Parathyroid adenoma (tissue), 2 donors: ENCODE measurements around the gene HERC5.
"Not testable (repeated sequence)": the region's sequence is repeated elsewhere in the genome, so short reads cannot be mapped to it uniquely, and the experiment has no call there.

Experiments
- H2AFZ ChIP-seq: fragments of 300-600 bp; sonication (generic); one replicate; pipeline ENCODE4 v1.7.0; 2017; ENCODE audit warnings: antibody characterized with exemption, mild to moderate bottlenecking
- H3K27ac ChIP-seq: fragments of 300-600 bp; sonication (generic); one replicate; pipeline ENCODE4 v1.7.0; 2017
- H3K27me3 ChIP-seq: fragments of 300-600 bp; sonication (generic); one replicate; pipeline ENCODE4 v1.7.0; 2017; ENCODE audit warnings: low read length; ENCODE audit not compliant: control insufficient read depth, insufficient read depth
- H3K36me3 ChIP-seq: fragments of 300-600 bp; sonication (generic); one replicate; pipeline ENCODE4 v1.7.0; 2017; ENCODE audit warnings: low read length; ENCODE audit not compliant: control insufficient read depth, insufficient read depth
- H3K4me1 ChIP-seq: fragments of 300-600 bp; sonication (generic); one replicate; pipeline ENCODE4 v1.7.0; 2017; ENCODE audit warnings: control low read depth
- H3K4me2 ChIP-seq: fragments of 300-600 bp; sonication (generic); one replicate; pipeline ENCODE4 v1.7.0; 2017; ENCODE audit warnings: low read length
- H3K4me3 ChIP-seq: fragments of 300-600 bp; sonication (generic); one replicate; pipeline ENCODE4 v1.7.0; 2017; ENCODE audit warnings: low read depth, low read length
- H3K79me2 ChIP-seq: fragments of 300-600 bp; sonication (generic); one replicate; pipeline ENCODE4 v1.7.0; 2017; ENCODE audit warnings: control low read depth
- H3K9ac ChIP-seq: fragments of 300-600 bp; sonication (generic); one replicate; pipeline ENCODE4 v1.7.0; 2017; ENCODE audit warnings: mild to moderate bottlenecking
- H3K9me3 ChIP-seq: fragments of 300-600 bp; sonication (generic); one replicate; pipeline ENCODE4 v1.7.0; 2017; ENCODE audit warnings: low read length; ENCODE audit not compliant: control insufficient read depth
- TF ChIP-seq, protein P1 (sequence below): fragments of 300-600 bp; sonication (generic); IDR thresholded peaks from one replicate; pipeline ENCODE4 v1.7.0; 2017; ENCODE audit warnings: antibody characterized with exemption, mild to moderate bottlenecking
- donor health status: primary hyperparathyroidism.

HERC5 gene

DNA sequence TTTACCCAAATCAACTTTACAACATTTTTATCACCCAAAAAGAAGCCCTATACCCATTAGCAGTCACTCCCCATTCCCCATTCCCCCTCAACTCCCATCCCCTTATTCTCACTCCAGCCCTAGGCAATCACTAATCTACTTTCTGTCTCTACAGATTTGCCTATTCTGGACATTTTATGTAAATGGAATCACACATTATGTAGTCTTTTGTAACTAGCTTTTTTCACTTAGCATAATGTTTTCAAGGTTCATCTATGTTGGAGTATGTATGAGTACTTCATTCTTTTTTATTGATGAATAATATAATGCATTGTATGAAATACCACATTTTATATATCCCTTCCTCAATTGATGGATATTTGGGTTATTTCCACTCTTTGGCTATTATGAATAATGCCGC, 36.1 kb upstream of the HERC5 start:
- H3K79me2 ChIP-seq, result no peaks in the 10 kb centered on the region

DNA sequence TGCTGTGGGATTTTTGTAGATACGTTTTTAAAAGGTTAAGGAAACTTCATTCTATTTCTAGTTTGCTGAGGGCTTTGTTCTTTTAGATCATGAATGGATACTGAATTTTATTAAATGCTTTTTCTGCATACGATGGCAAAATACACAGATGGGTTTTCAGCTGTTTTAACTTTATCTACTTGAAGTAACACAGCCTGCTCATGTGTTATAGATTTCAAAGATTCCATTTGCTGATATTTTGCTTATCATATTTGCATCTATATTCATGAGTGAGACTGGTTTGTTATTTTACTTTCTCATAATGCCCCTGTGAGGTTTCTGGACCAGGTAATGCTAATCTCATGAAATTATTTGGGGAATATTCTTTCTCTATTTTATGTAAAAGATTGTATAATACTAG, 34.5 kb upstream of the HERC5 start:
- Histone ChIP-seq H3K9ac (no peak overlapping the region), H3K36me3 (no peaks in the 10 kb centered on the region), H3K79me2 (no peaks in the 10 kb centered on the region), H3K4me1 (no peaks in the 10 kb centered on the region), H3K27ac (no peak overlapping the region), H3K27me3 (no peaks in the 10 kb centered on the region), H3K4me2 (no peak overlapping the region), H3K9me3 (no peaks in the 10 kb centered on the region), H2AFZ (no peak overlapping the region), H3K4me3 (no peak overlapping the region)
- TF ChIP-seq, protein P1, sequence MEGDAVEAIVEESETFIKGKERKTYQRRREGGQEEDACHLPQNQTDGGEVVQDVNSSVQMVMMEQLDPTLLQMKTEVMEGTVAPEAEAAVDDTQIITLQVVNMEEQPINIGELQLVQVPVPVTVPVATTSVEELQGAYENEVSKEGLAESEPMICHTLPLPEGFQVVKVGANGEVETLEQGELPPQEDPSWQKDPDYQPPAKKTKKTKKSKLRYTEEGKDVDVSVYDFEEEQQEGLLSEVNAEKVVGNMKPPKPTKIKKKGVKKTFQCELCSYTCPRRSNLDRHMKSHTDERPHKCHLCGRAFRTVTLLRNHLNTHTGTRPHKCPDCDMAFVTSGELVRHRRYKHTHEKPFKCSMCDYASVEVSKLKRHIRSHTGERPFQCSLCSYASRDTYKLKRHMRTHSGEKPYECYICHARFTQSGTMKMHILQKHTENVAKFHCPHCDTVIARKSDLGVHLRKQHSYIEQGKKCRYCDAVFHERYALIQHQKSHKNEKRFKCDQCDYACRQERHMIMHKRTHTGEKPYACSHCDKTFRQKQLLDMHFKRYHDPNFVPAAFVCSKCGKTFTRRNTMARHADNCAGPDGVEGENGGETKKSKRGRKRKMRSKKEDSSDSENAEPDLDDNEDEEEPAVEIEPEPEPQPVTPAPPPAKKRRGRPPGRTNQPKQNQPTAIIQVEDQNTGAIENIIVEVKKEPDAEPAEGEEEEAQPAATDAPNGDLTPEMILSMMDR, result no peak

More for the DNA sequence above, 36.1 kb upstream of the HERC5 start:
- TF ChIP-seq, protein P1, result no peak
- no peak overlapping the region for H3K27ac ChIP-seq
- no peak overlapping the region for H3K4me3 ChIP-seq
- H3K9ac ChIP-seq, result no peak overlapping the region
- H3K27me3 ChIP-seq, result no peaks in the 10 kb centered on the region
- H3K4me1 ChIP-seq, result no peaks in the 10 kb centered on the region
- H3K36me3 ChIP-seq, result no peaks in the 10 kb centered on the region
- H3K9me3 ChIP-seq, result no peaks in the 10 kb centered on the region
- no peak overlapping the region for H2AFZ ChIP-seq
- no peak overlapping the region for H3K4me2 ChIP-seq

DNA sequence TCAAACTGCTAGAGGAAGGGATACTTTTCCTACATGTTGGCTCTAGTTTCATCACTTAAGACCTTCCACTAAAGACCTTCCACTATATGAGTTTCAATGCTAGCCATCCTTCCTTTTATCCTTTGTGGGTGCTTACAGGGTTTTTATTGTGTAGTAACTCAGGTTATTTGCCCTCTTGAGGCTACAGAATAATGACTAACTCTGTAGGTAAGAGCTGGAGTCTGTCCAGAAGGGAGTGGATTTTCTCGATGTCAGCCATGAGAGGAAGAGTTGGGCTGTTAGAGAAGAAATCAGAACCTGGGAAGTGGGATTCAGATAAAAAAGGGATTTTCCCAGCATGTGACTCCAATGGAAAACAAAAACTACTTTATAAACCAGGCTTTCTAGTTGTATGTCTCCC, 27.5 kb upstream of the HERC5 start:
- H3K9ac ChIP-seq, result no peak overlapping the region
- H3K27ac ChIP-seq, result no peak overlapping the region
- no peak overlapping the region for H3K4me2 ChIP-seq
- TF ChIP-seq, protein P1, result no peak
- no peak overlapping the region for H3K4me3 ChIP-seq
- H3K9me3 ChIP-seq, result no peaks in the 10 kb centered on the region
- no peaks in the 10 kb centered on the region for H3K4me1 ChIP-seq
- no peaks in the 10 kb centered on the region for H3K27me3 ChIP-seq
- no peaks in the 10 kb centered on the region for H3K79me2 ChIP-seq
- no peaks in the 10 kb centered on the region for H3K36me3 ChIP-seq
- H2AFZ ChIP-seq, result no peak overlapping the region

DNA sequence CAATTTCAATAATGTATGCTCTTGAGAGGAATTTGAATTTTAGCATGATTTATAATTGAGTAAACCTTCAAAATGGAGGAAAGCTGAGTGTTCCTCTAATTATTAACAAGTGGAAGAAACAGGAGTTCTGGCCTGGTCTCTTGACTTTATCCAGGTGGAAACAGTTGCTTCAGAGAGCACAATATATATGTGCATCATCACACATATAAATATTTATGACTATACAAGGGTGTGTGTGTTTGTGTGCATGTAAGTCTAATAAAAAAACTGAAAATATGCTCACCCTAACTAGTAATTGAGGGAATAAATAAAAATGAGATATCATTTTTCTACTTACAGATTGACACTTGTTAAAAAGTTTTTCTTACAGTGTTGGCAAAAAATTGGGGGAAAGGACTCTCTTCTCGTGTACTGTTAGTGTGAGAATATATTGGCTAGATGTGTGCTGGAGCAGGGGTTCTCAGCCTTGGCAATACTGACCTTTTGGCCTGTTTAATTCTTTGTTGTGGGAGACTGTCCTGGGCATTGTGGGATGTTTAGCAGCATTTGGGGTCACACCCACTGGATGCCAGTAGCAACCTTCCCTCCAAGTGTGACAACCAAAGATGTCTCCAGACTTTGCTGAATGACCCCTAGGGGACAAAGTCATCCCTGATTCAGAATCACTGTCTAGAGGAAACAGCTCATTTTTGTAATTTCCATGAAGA, 20.8 kb upstream of the HERC5 start:
- no peaks in the 10 kb centered on the region for H3K27me3 ChIP-seq
- no peaks in the 10 kb centered on the region for H3K9me3 ChIP-seq
- H3K4me2 ChIP-seq, result no peak overlapping the region
- H3K27ac ChIP-seq, result no peak overlapping the region
- no peak overlapping the region for H3K9ac ChIP-seq
- no peaks in the 10 kb centered on the region for H3K4me1 ChIP-seq
- no peak overlapping the region for H2AFZ ChIP-seq
- TF ChIP-seq, protein P1, result no peak
- H3K36me3 ChIP-seq, result no peaks in the 10 kb centered on the region
- no peaks in the 10 kb centered on the region for H3K79me2 ChIP-seq
- no peak overlapping the region for H3K4me3 ChIP-seq

DNA sequence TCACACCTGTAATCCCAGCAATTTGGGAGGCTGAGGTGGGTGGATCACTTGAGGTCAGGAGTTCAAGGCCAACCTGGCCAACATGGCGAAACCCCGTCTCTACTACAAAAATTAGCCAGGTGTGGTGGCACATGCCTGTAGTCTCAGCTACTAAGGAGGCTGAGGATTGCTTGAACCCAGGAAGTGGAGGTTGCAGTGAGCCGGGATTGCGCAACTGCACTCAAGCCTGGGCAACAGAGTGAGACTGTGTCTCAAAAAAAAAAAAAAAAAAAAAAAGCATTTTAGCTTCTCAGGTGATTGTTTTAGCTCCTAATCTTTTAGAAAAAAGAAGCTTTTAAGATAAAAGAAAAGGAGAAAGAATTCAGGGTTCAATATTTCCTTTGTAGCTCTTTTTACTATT, 19.0 kb upstream of the HERC5 start:
- H3K36me3 ChIP-seq, H3K4me3 ChIP-seq, H3K27me3 ChIP-seq, H3K9ac ChIP-seq, H3K79me2 ChIP-seq, H2AFZ ChIP-seq, H3K9me3 ChIP-seq, H3K4me2 ChIP-seq, H3K4me1 ChIP-seq, H3K27ac ChIP-seq: not testable (repeated sequence)
